Activated CD4-positive, alpha-beta T cell treated with anti-CD3 and anti-CD28 coated beads for 1 hour (primary cell): ENCODE measurements around the gene HDLBP.

Experiments
- DNase-seq: peaks from one replicate; pipeline ENCODE4 v3.0.0-alpha.2; 2020

Gene HDLBP

DNA sequence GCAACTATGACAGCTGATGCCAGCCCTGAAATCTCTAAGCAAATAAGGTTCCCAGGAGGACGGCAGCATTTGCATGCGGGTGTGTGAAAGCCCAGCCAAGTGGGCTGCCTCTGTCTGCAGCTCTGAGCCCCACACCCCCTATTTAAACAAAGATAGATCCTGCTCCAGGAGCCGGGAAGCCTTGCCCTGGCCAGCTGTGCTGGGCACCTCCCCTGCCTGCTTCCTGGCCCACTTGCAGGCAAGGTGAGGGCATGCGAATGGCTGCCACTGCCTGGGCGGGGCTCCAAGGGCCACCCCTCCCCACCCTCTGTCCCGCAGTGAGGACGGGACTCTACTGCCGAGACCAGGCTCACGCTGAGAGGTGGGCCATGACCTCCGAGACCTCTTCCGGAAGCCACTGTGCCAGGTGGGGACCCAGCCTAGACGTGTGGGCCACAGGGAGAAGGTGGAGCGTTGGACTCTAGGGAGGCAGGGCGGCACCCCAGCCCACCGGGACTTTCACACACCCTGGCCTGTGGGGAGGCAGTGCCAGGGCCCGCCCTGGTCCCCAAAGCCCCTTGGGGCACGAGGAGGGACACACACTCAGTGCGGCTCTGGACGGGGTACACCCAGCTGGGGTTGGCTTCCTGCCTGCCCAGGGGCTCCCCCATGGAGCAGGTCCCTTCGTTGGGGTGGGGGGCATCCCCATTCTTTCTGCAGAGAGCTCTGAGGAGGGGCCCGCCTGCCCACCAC, 126.9 kb downstream of the HDLBP start, which contains the start of gene ANO7:
Gene ANO7 (plus strand): TSS at position 317 of the 732 bp plus-strand sequence. CDS start 1,387 bp downstream, outside the sequence.
- DNase-seq: no peak

DNA sequence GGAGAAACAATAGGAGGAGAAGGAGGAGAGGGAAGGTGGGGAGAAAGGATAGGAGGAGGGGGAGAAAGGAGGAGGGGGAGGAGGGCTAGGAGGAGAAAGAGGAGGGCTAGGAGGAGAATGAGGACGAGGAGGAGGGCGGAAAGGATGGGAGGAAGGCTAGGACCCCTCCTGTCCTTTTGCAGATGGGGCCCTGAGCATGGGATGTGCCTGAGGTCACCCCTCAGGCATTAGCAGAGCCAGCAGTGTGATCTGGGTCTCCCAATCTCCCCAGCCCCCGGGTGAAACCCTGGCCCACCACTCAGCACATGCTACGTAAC, 127.6 kb downstream of the HDLBP start:
- no peak for DNase-seq

DNA sequence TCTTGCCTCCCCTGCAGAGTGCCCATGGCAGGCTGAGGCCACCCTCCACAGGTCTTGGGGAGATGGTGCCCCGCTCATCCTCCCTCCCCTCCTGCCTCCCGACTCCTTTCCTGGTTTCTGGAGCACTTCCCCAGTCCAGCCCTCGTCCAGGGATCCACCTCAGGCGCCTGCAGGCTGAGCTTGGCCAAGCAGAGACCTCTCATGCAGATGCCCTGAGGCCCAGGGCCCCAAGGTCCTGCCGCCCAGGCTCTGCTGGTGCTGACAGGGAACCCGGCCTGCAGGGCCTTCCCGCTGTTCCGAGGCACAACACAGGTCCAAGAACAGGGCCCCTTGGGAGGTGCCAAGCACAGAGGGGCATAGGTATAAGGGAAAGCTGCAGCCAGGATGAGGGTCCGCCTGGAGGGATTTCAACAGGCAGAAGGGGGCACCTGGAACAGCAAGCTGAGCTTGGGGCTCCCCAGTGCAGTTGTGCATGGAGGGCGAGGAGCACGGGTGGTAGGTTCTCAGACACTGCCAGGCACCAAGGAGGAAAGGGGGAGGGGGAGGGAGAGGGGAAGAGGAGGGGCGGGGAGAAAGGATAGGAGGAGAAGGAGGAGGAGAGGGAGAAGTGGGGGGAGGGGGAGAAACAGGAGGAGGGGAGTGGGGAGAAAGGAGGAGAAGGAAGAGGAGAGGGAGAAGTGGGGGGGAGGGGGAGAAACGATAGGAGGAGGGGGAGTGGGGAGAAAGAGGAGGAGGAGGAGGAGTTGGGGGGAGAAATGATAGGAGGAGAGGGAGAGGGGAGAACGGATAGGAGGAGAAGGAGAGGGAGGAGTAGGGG, 128.2 kb downstream of the HDLBP start:
- DNase-seq: no peak

- DNase-seq: no peak
Observed at GRCh38 chr2:241185961-241186360, 129.5 kb downstream of the HDLBP start.

DNA sequence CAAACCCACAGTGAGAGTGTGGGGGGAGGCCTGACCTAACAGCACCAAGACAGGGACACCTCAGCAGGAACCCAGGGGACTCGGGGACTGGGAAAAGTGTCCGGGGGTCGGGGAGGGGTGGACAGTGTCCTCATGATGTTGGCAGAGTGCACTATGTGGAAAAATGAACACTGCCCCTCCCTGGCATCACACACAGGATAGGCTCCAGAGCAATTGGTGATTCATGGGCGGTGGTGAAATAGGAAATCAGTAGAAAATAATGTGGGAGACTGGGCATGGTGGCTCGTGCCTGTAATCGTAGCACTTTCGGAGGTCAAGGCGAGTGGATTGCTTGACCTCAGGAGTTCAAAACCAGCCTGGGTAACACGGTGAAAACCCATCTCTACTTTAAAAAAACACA, 130.6 kb downstream of the HDLBP start:
- no peak for DNase-seq

DNA sequence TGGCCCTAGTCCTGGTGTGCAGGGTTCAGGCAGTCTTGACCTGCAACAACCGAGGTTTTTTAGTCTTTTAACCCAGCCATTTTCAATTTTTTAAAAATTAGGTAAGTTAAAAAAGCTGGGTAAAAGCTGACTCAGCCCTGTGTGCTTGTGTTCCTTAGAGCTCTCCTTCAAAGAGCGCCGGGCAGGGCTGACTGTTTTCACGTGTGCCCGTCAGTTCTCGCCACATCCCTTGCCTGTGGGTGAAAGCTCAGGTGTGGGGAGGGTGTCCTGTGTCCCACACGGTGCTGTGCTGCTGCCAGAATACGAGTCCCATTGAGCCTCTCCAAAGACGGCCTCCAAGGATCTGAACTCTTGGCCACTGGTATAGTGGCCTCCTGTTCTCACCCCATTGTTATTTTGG, 132.3 kb downstream of the HDLBP start:
- no peak for DNase-seq

DNA sequence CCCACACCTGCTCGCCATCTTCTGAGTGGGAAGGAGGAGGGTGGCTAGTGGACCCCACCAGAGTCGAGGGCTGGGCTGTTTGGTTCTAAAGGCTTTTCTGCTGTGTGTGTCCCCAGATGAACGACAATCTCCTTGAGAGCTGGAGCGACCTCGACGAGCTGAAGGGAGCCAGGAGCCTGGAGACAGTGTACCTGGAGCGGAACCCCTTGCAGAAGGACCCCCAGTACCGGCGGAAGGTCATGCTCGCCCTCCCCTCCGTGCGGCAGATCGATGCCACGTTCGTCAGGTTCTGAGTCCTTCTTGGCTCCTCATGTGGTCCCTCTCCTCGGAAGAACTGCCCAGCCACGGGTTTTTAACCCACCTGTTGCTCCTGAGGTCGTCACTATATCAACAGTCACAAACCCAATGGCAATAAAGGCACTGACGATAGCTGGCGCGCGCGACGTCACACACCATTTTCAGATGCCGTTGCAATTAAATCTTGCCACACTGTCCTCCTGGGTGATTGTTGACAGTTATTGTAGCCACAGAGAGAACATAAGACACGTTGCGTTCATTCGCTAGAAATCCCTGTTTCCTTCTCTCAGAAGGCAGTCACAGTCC, 132.8 kb downstream of the HDLBP start:
- no peak for DNase-seq

DNA sequence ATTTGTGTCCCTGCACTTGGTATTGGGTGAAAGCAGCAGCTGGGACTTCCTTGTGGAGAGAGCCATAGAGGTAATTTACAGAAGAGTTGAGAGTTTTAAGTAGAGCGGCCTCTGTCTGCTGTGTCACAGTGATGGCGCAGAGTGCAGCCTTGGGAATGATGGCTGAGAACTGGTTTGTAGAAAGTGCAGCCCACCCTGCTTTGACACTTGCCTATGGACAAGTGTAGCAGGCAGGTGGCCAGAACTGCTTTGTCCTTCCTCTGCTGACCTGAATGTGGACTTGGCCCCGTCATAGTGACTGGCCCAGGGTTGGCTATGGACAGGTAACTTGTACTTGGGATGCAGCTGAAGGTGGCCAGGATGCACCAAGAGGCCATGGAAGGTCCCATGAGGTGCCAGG, 133.3 kb downstream of the HDLBP start:
- DNase-seq: no peak

DNA sequence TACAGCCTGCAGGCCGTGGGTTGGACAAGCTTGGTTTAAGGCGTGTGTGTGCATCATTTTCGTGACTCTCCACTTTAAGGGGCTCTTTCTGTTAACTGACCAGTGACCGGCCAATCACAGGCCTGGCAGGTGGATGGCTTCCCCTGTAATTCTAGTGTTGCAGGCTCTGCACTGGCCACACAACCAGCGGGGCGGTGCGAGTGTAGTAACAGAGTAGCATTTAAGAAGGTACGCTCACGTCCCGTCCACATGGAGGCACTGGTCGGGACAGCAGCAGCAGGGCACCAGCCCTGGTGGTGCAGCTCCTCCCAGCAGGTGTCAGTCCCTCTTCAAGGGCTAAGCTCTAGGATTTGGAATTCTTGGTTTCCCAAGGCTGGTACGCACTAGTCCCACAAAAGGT, 135.0 kb downstream of the HDLBP start:
- no peak for DNase-seq

DNA sequence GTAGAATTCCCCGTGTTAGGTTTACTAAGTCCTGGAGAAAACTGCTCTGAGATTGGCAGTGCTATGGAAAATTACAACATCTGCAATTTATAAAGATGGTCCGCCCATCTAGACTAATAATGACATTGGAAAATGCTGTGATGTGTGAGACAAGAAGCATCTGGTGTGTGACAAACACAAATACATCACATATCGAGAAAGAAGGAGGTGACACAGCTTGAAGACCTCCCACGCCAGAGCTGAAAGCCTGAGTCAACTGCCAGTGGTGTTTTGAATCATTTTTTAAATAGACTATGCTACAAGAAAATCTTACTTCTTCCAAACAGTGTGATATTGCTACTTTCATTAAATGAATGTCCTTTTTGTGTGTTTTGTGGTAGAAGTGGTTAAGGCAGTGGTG, 135.6 kb downstream of the HDLBP start:
- DNase-seq: no peak

DNA sequence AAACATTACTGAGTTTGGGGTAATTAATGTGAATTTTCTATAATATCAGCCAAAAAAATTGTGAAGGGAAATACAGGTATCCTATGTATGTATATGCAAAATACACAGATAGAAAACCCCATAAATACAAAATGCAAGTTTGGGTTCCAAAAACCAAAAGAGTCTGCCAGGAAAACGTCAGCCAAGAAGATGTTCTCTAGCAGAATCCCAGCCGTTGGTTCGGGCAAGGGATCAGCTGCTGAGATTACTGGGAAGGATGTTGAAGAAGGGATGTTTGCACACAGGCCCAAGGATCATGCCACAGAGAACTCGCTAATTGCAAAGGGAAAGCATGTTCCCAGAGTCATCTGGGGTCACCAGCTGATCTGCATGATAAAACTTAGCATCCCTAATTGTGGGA, 136.5 kb downstream of the HDLBP start:
- DNase-seq: no peak

DNA sequence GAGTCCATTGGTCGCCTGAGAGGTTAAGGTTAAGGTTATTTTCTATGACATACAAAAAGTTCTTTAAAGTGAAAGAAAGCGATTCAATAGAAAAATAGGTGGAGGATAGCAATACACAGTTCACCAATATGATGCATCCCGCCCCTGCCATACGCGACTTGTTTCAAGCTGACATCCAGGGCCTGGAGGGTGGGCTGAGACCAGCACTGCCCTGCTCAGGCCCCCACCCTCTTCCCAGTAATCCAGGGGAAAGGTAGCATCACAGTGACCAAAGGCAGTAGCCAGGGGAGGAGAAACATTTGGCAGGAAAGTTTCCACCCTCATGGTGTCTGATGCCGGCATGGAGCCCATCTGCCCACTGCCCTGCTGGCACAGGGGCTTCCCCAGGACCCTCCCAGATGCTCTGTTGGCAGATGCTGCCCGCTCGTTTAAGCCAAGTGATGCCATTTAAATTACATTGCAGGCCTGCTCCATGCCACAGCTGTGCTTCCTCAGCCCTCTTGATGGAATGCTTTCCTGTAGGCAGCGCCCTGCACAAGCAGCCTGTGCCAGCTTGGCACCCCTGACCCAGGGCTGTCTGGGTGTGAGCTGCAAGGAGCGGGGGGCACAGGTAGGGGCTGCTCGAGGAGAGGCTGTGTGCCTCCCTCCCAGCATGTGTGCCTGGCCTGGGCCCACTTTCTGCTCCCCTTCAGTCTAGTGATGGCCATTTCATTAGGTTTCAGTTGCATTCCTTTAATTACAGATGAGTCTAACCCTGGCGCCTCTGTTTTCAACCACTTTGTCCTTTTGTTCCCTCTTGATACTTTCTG, 137.7 kb downstream of the HDLBP start:
- no peak for DNase-seq
